Measurements from ENCODE around the gene MPRIP. TPM values are rescaled to one million over a fixed set of nuclear protein-coding genes. Genes with fewer than 3 reads are reported as not detected.
"Not testable (repeated sequence)": the region's sequence is repeated elsewhere in the genome, so short reads cannot be mapped to it uniquely, and the experiment has no call there.

MPRIP gene
- total RNA-seq, 4 donors from 2014 or later = 130 to 244 (median 155) TPM

DNA sequence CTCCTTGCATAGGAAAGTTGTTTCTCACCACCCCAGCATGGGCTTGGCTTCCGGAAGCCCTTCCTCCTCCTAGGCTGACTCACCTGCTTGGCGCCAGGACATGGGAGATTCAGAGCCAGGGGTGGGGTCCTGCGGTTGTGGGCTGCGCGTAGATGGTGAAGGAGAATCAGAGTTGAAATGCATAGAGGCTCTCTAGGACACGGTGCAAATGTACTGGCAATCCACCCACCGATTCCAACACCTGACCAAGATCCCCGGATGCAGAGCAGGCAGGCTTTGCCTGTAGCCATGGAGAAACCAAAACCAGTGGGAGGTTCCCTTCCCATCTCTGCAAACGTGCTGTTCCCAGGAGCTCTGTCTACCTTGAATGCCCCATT, 27.5 kb upstream of the MPRIP start:
- DNase-seq, H3K9me3 ChIP-seq: not testable (repeated sequence)
- WGBS, 2 donors = 77 to 91% methylated on average over 6 to 9 of the region's 9 CpGs

DNA sequence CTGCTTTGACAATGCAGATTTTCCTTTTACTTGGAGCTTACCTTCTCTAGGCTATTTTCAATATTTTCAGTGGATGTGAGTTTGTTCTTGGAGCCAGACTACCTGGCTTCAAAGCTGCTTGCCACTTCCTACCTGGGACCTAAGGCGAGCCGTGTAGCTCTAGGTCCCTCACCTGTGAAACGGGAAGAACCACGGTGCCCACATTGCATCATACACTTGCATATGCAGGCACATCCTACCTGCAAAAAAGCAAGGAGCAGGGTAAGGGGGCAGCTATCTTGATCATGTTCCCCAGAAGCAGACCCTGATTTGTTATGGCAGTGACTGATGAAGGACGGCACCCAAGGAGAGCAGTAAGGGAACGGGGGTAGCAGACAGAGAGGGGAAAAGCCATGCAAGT, 27.0 kb upstream of the MPRIP start:
- Histone ChIP-seq H3K27me3 (no peaks in the 10 kb centered on the region), H3K27ac (no peak overlapping the region), H3K9me3 (no peaks in the 10 kb centered on the region), H3K36me3 (no peaks in the 10 kb centered on the region), H3K4me1 (peaks cover 25 to 34% of the 10 kb centered on the region in 2 donors), H3K4me3 (replicated peaks in 1 of 3) (no peak overlapping the region)
- DNase-seq = no peak
- WGBS, 2 donors = 88 to 95% methylated on average over 6 of the region's 6 CpGs
- TF ChIP-seq, protein P1, sequence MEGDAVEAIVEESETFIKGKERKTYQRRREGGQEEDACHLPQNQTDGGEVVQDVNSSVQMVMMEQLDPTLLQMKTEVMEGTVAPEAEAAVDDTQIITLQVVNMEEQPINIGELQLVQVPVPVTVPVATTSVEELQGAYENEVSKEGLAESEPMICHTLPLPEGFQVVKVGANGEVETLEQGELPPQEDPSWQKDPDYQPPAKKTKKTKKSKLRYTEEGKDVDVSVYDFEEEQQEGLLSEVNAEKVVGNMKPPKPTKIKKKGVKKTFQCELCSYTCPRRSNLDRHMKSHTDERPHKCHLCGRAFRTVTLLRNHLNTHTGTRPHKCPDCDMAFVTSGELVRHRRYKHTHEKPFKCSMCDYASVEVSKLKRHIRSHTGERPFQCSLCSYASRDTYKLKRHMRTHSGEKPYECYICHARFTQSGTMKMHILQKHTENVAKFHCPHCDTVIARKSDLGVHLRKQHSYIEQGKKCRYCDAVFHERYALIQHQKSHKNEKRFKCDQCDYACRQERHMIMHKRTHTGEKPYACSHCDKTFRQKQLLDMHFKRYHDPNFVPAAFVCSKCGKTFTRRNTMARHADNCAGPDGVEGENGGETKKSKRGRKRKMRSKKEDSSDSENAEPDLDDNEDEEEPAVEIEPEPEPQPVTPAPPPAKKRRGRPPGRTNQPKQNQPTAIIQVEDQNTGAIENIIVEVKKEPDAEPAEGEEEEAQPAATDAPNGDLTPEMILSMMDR (IDR thresholded peaks at IDR 0.05) = no peak
- TF ChIP-seq POLR2A (IDR thresholded peaks at IDR 0.05) = no peak
- intact Hi-C loops (cut with DNase I) = no loop called here

More for the DNA sequence above, 27.5 kb upstream of the MPRIP start:
- H3K36me3 ChIP-seq; H3K27me3 ChIP-seq; H3K4me3 ChIP-seq (replicated peaks in 1 of 3); intact Hi-C loops (cut with DNase I); H3K27ac ChIP-seq: not testable (repeated sequence)
- peaks cover 22 to 31% of the 10 kb centered on the region in 2 donors for H3K4me1 ChIP-seq

DNA sequence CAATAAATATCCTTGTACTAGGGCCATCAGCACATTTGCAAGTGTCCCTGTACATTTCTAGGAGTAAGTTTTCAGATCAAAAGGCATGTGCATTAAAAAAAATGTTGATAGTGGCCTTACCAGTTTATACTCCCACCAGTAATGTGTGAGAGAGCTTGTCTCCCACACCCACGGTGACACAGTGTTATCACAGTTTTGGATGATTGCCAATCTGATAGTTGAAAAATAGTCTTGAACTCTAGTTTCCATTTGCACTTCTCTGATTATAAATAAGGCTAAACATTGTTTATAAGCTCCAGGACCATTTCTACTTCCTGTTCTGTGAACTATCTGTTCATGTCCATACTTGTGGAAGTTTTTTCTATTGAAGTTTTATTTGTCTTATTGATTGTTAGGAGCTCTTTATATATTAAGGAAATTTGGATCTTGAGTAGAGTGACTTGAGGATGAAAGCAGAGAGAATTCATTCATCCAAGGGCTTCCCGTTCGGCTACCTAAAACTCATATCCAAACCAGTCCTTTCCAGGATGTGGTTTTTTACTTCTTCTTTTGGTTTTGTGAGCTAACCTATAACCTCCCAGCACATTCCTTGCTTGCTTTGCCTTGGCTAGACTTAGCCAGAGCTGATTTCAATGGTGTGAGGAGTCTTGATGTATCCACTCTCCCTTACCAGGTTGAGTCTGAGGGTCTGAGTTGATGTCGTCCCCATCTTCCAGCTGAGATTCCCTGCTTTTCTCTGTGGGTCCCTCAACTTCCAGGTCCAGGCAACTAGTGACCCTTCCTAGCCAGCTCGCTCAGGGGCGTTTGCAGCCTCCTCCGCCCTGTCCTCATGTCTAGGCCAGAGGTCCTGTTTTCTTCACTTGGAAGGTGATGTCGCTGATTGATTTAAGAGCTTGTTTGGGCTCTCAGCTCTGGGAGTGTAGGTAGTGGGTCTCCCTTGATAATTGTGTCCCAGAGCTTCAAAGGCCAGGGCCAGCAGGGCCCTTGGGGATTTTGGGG, 25.8 kb upstream of the MPRIP start:
- WGBS, 2 donors = 85 to 86% methylated on average over 8 of the region's 8 CpGs
- H3K4me1 ChIP-seq = peaks cover 25 to 40% of the 10 kb centered on the region in 2 donors
- H3K27ac ChIP-seq = peak overlapping the region in 2 of 3 donors; percentile 75 to 84
- H3K4me3 ChIP-seq (replicated peaks in 1 of 3); DNase-seq; H3K36me3 ChIP-seq; intact Hi-C loops (cut with DNase I); H3K27me3 ChIP-seq; H3K9me3 ChIP-seq: not testable (repeated sequence)

DNA sequence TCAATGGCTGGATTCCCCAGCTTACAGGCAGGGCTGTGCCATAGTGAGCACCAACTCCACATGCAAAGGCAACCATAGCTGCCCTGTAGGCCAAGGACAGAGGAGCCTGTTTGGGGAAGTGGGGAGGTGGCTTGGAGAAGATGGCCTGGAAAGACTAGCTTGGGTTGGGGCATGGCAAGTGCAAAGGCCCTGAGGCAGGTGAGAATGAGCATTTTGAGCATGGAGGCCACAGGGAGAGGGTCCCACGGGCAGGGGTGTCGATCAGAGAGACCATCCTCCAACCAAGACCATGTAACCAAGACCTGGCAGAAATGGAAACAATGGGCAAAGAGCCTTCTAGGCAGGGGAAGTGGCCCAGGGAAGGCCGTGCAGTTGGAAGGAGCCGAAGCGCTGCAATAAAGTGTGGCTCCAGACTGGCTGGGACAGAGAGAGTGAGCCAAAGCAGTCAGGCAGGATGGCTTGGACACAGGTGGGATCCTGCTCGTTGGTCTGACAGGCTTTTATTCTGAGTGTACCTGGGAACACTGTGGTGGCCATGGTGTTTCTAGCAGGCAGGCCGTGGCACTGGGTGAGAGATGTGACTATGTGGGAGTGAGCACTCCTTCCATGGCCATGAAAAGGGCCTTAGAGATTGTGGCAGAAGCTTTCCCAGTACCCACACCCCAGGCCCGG, 24.8 kb upstream of the MPRIP start:
- H3K9me3 ChIP-seq = no peaks in the 10 kb centered on the region

DNA sequence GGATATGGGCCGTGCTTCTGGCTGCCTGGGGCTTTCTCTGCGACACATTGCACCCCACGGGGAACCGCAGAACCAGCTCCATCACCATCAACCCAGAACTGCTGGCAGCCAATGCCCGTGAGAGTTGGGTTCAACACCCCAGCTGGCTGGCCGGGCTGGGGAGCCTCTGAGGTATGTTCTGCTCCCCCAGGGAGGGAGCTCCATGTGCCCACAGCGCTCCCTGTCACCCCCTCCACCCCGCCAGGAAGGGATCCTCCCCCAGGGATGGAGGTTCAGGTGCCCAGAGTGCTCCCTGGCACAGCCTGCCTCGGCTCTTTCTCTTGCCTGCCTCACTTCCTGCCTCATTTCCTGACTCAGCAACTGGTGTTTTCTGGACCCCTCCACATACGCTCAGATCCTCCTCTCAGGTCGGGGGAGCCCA, 24.2 kb upstream of the MPRIP start:
- DNase-seq = peak in 1 of 2 donors; percentile 48
- H3K9me3 ChIP-seq = no peaks in the 10 kb centered on the region
- no peaks in the 10 kb centered on the region for H3K36me3 ChIP-seq
- H3K27me3 ChIP-seq = no peaks in the 10 kb centered on the region
- H3K4me1 ChIP-seq = peaks cover 25 to 45% of the 10 kb centered on the region in 2 donors
- no peak overlapping the region for H3K4me3 ChIP-seq (replicated peaks in 1 of 3)
- intact Hi-C loops (cut with DNase I) = no loop called here
- TF ChIP-seq, protein P1 (IDR thresholded peaks at IDR 0.05) = no peak
- no peak for TF ChIP-seq POLR2A (IDR thresholded peaks at IDR 0.05)
- peak overlapping the region; percentile 75 to 99 (median 84) for H3K27ac ChIP-seq
- 58 to 67% methylated on average over 8 to 11 of the region's 11 CpGs for WGBS, 2 donors

More for the DNA sequence above, 24.8 kb upstream of the MPRIP start:
- intact Hi-C loops (cut with DNase I) = no loop called here
- Histone ChIP-seq H3K4me1 (peaks cover 25 to 45% of the 10 kb centered on the region in 2 donors), H3K27ac (peak overlapping the region; percentile 75 to 99 (median 84)), H3K27me3 (no peaks in the 10 kb centered on the region), H3K36me3 (no peaks in the 10 kb centered on the region), H3K4me3 (replicated peaks in 1 of 3) (no peak overlapping the region)
- WGBS, 2 donors = 85% methylated on average over 8 of the region's 8 CpGs
- no peak for TF ChIP-seq POLR2A (IDR thresholded peaks at IDR 0.05)
- TF ChIP-seq, protein P1 (IDR thresholded peaks at IDR 0.05) = no peak
- peak; percentile 52 to 55 for DNase-seq
